HL-60/S4 (cell line): Measurements from ENCODE around the gene TRAPPC8.
"Not testable (repeated sequence)": the region's sequence is repeated elsewhere in the genome, so short reads cannot be mapped to it uniquely, and the experiment has no call there.

Experiments
- in situ Hi-C: fragments of 300-500 bp; cut with MboI; formaldehyde crosslinking; loops from 2 replicates; pipeline ENCODE4 v1.14.3; 2022; ENCODE audit warnings: low sequenced_read_pairs

The TRAPPC8 gene

DNA sequence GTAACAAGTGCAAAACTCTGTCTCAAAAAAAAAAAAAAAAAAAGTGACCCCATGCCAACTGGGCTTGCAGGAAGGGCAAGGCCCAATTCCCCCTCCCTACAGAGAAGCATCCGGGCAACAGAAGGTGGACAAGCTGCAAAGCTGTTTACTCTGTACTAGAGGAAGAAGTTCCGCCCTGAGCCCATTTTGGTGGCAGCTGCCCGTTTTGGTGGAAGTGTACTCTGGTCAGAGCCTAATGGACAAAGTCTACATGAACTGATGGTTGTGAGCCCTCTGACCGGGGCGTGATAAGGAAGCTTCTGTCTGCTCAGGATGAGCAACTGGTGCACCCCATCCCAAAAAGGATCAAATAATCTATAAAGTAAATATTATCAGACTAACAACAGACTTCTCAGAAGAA lies 65.0 kb downstream of the TRAPPC8 start:
- in situ Hi-C loops: no loop called here

DNA sequence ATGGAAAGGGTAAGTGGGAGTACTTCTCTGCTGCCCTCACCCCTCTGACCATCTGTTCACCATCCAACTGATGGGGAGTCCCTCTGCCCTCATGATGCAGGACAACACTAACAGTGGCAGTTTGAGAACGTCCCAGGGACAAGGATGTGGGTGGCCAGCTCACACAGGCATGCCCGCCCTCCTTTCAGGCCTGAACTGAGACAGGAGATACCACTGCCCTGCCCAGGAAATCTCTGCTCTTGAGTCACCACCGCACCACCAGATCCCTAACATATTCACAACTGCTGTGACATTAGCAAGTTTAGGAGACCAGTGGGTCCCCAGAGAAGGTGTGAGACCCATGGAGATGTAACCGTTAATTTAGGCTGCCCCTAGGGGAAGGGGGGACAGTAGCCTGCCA lies 66.2 kb downstream of the TRAPPC8 start:
- in situ Hi-C loops: no loop called here

GRCh38 chr18:31875301-31875700 lies 67.6 kb downstream of the TRAPPC8 start:
- in situ Hi-C loops: no loop called here

- in situ Hi-C loops: no loop called here
Measured at GRCh38 chr18:31863103-31863502, 79.8 kb downstream of the TRAPPC8 start.

GRCh38 chr18:31860488-31860887 lies 82.4 kb downstream of the TRAPPC8 start:
- in situ Hi-C loops: no loop called here

DNA sequence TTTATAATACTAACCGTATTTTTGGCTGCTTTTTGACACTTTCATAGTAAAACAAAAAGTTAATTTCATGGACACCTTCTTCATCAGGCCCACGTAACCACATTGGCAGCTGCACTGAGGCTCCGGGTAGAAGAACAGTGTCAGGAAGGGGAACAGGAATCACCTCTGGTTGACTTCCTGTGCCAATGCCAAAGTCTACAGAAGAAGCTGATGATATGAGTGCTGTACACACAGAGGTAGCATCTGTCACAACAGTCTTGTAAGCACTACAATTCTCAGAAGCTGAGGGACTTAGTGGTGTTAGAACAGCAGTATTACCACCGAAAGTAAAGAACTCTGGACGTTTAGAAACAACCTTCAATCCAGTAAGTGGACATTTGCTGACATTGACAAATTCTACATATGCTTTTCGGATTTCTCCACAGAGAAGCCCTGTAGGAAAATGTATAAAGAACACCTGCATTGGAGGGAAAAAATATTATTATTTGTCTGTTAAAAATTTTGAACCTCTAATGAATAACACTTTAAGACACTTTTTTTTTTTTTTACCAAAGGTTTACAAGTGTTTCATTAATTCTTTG lies 85.3 kb downstream of the TRAPPC8 start:
- in situ Hi-C loops: no loop called here

GRCh38 chr18:31850844-31851243 lies 92.1 kb downstream of the TRAPPC8 start:
- in situ Hi-C loops: no loop called here

- in situ Hi-C loops: no loop called here
Measured at GRCh38 chr18:31840499-31840898, 102.4 kb downstream of the TRAPPC8 start.

DNA sequence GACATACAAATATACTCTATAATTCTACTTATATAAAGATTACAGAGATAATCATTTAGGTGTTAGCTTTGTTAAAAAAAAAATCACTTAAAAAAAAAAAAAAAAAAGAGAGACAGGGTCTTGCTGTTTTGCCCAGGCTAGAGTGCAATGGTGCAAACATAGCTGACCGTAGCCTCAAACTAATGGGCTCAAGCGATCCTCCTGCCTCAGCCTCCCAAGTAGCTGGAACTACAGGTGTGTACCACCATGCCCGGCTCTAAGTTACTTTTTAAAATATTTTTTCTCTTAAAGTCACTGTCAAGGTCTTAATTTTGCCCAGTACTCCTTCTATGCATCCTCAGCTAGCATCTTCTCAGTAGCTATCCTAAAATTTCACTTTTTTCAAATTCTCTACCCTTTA lies 105.0 kb downstream of the TRAPPC8 start:
- in situ Hi-C loops: no loop called here

GRCh38 chr18:31835528-31836133 lies 107.3 kb downstream of the TRAPPC8 start:
- in situ Hi-C loops: no loop called here

GRCh38 chr18:31831903-31832302 lies 111.0 kb downstream of the TRAPPC8 start:
- in situ Hi-C loops: no loop called here

DNA sequence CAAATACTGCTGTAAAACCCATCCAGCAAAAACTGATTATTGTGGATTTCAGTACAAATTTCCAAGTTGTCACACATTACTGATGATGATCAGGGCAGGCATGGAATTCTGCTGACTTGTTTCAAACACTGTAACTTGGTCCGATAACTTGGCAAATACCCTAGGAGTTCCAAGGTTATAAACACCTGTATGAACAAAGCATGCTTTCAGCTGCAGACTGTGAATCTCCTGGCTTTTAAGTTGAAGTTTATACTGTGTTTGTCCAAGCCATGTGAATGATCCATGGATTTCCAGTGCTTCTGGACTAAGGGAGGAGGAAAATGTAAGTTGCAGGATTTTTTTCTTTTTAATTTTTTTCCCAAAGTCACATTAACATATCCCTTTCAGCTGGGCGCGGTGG lies 112.2 kb downstream of the TRAPPC8 start:
- in situ Hi-C loops: no loop called here

- in situ Hi-C loops: no loop called here
Measured at GRCh38 chr18:31828613-31829012, 114.3 kb downstream of the TRAPPC8 start.

- in situ Hi-C loops: not testable (repeated sequence)
Measured at GRCh38 chr18:31826673-31827325, 116.1 kb downstream of the TRAPPC8 start.

DNA sequence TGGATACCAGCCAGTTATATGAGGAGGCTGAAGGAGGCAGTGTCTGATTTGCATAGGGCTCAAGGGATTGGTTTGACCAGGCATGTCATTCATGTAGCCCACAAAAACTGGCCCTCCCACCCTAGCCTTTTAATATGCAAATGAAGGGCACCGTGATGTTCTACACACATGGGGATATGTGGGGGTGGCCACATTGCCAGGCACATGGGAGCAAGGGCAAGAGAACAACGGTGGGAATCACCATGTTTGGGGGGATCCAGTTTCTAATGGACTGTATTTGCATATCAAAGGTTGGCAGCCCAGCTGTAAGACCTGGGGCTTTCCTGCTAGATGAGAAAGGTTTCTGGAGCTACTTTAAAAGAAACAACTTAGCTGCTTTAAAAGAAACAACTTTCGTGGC lies 117.2 kb downstream of the TRAPPC8 start:
- in situ Hi-C loops: no loop called here

GRCh38 chr18:31821545-31822171 lies 121.3 kb downstream of the TRAPPC8 start:
- in situ Hi-C loops: no loop called here

DNA sequence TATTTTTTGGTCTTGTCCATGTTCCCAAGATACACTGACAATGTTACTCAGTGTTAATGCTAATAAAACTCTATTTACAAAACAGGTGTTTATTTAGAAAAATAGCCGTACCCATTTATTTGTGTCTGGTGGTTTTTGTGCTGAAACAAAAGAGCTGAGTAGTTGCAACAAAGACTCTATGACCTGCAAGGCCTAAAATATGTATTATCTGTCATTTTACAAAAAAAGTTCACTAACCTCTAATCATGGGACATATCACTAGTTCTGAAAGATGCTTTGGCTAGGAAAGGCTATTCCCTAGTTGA lies 123.1 kb downstream of the TRAPPC8 start:
- in situ Hi-C loops: no loop called here

- in situ Hi-C loops: no loop called here
Measured at GRCh38 chr18:31819106-31819924, 123.6 kb downstream of the TRAPPC8 start.

GRCh38 chr18:31814132-31814531 lies 128.8 kb downstream of the TRAPPC8 start:
- in situ Hi-C loops: no loop called here

GRCh38 chr18:31810336-31811130 lies 132.4 kb downstream of the TRAPPC8 start:
- in situ Hi-C loops: not testable (repeated sequence)

GRCh38 chr18:31809049-31809448 lies 133.9 kb downstream of the TRAPPC8 start:
- in situ Hi-C loops: not testable (repeated sequence)
